ENCODE measurements around the gene ARHGEF1. TPM values are rescaled to one million over a fixed set of nuclear protein-coding genes. Genes with fewer than 3 reads are reported as not detected.
A peak's percentile ranks its signal among the peaks of the same experiment; 100 is the strongest.

Gene ARHGEF1
- total RNA-seq, 3 donors from 2014 or later (not counting 1 experiment from before 2014, with no cell fraction given): 1,177 to 1,409 (median 1,354) TPM

DNA sequence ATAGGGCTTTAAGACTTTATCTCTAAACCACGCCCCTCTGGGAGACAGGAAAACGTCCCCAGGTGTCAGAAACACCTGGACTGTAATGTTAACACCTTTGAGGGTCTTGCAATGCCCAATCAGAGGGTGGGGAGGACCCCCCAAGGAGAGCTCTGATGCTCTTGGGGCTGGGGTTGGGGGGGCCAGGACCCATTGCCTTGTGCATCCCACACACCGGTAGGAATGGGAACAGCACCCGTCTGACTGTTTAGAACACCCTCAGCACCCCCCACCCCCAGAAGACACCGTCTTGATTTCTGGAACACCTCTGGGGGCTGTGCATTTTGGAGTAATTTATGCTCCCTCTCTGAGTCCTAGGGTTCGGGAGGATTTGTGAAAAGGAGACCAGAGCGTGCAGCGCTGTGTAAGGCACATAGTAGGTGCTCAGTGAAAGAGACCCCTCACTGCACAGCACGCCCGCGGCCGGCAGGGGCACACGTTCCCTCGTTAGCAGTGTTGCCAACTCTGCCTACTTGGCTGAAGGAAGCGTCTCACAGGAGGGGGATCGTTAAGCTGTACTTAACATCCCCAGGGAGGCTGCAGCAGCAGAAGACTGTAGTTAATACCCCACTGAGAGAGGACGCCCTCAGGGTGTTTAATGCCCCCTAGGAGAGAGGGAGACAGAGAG, 48.1 kb downstream of the ARHGEF1 start:
- Mint-ChIP-seq H3K4me3 (no peak overlapping the region), H3K27ac (no peak overlapping the region), H3K27me3 (ENCODE audit: low read depth in 2 of 2) (peaks cover 12 to 18% of the 10 kb centered on the region in 2 donors), H3K36me3 (no peaks in the 10 kb centered on the region), H3K9me3 (no peaks in the 10 kb centered on the region), H3K4me1 (peaks cover 41 to 58% of the 10 kb centered on the region in 2 donors)
- ATAC-seq: no peak
- Histone ChIP-seq H3K9me3 (ENCODE audit: control insufficient read depth, insufficient read depth, low read length) (no peaks in the 10 kb centered on the region), H3K27ac (ENCODE audit: low read length) (no peak overlapping the region), H3K36me3 (ENCODE audit: control insufficient read depth, insufficient read depth, low read length) (no peaks in the 10 kb centered on the region), H3K27me3 (ENCODE audit: control insufficient read depth, insufficient read depth, low read length) (peaks cover 33% of the 10 kb centered on the region), H3K4me1 (ENCODE audit: control insufficient read depth, insufficient read depth, low read length) (peaks cover 62% of the 10 kb centered on the region), H3K4me3 (ENCODE audit: low read length) (no peak overlapping the region)
- DNase-seq: no peak
- 21% methylated on average over 16 of the region's 17 CpGs for WGBS (ENCODE audit: insufficient coverage)
- TF ChIP-seq, protein P1, sequence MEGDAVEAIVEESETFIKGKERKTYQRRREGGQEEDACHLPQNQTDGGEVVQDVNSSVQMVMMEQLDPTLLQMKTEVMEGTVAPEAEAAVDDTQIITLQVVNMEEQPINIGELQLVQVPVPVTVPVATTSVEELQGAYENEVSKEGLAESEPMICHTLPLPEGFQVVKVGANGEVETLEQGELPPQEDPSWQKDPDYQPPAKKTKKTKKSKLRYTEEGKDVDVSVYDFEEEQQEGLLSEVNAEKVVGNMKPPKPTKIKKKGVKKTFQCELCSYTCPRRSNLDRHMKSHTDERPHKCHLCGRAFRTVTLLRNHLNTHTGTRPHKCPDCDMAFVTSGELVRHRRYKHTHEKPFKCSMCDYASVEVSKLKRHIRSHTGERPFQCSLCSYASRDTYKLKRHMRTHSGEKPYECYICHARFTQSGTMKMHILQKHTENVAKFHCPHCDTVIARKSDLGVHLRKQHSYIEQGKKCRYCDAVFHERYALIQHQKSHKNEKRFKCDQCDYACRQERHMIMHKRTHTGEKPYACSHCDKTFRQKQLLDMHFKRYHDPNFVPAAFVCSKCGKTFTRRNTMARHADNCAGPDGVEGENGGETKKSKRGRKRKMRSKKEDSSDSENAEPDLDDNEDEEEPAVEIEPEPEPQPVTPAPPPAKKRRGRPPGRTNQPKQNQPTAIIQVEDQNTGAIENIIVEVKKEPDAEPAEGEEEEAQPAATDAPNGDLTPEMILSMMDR (IDR thresholded peaks at IDR 0.05): peak; percentile 25
- intact Hi-C loops (cut with micrococcal nuclease): no loop called here

DNA sequence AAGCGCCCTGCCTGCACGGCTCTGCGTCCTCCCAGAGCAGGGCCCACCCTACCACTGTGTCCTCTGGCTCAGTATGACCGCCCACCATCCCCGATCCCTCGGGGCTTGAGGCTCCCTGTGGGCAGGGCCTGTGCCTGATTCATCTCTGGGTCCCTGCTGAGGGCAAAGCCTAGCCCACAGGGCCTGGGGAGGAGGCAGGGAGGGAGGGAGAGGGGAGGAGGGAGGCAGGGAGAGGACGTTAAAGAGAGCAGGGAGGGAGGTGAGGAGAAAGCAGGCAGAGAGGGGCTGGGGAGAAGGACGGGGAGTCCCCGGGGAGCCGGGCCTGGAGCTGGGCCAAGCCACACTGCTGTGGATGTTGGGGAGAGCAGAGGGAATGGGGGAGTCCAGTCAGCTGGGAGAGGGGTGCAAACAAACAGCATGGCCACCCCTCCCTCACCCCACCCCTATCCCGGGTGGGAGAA, 49.3 kb downstream of the ARHGEF1 start:
- DNase-seq (no peak), ATAC-seq (no peak)
- Mint-ChIP-seq H3K27me3 (ENCODE audit: low read depth in 2 of 2) (peaks cover 12 to 25% of the 10 kb centered on the region in 2 donors), H3K4me3 (no peak overlapping the region), H3K9me3 (no peaks in the 10 kb centered on the region), H3K27ac (peak overlapping the region in 1 of 2 donors; percentile 90), H3K4me1 (peaks cover 48 to 70% of the 10 kb centered on the region in 2 donors), H3K36me3 (no peaks in the 10 kb centered on the region)
- 82% methylated on average over 10 of the region's 11 CpGs for WGBS (ENCODE audit: insufficient coverage)
- TF ChIP-seq, protein P1 (IDR thresholded peaks at IDR 0.05): no peak
- peaks cover 24% of the 10 kb centered on the region for H3K27me3 ChIP-seq (ENCODE audit: control insufficient read depth, insufficient read depth, low read length)
- H3K4me1 ChIP-seq (ENCODE audit: control insufficient read depth, insufficient read depth, low read length): peaks cover 71% of the 10 kb centered on the region
- intact Hi-C loops (cut with micrococcal nuclease): no loop called here
- H3K9me3 ChIP-seq (ENCODE audit: control insufficient read depth, insufficient read depth, low read length): no peaks in the 10 kb centered on the region
- no peaks in the 10 kb centered on the region for H3K36me3 ChIP-seq (ENCODE audit: control insufficient read depth, insufficient read depth, low read length)
- no peak overlapping the region for H3K27ac ChIP-seq (ENCODE audit: low read length)
- H3K4me3 ChIP-seq (ENCODE audit: low read length): no peak overlapping the region

DNA sequence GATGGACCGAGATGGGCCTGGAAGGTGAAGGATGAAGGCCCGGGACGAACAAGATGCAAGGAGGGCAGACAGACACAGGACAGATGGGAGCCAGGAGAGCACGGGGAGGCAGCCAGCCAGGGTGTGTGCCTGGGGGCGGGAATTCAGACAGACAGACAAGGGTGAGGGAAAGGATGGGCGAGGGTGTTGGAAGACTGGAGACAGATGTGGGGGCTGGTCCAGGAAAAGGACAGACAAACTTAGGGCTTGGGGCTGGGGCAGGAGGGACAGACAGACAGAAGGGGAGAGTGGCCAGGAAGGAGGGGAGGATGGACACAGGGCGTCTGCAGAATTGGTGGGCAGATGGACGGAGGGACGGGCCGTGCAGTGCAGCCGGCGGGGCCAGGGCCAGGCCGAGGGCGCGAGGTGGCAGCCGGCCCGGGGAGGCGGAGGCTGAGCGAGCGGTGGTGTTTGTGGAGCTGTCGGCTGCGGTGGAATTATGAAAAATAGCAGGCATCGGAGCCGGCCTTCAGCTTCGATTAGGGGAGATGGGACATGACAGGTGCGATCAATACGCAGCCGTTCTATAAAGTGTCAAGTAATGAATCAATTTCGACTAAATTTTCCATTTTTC, 49.8 kb downstream of the ARHGEF1 start:
- no peaks in the 10 kb centered on the region for H3K36me3 Mint-ChIP-seq
- Histone ChIP-seq H3K4me3 (ENCODE audit: low read length) (no peak overlapping the region), H3K27me3 (ENCODE audit: control insufficient read depth, insufficient read depth, low read length) (peaks cover 21% of the 10 kb centered on the region), H3K27ac (ENCODE audit: low read length) (no peak overlapping the region), H3K4me1 (ENCODE audit: control insufficient read depth, insufficient read depth, low read length) (peaks cover 65% of the 10 kb centered on the region), H3K36me3 (ENCODE audit: control insufficient read depth, insufficient read depth, low read length) (no peaks in the 10 kb centered on the region), H3K9me3 (ENCODE audit: control insufficient read depth, insufficient read depth, low read length) (no peaks in the 10 kb centered on the region)
- TF ChIP-seq, protein P1 (IDR thresholded peaks at IDR 0.05): no peak
- intact Hi-C loops (cut with micrococcal nuclease): no loop called here
- peaks cover 12 to 29% of the 10 kb centered on the region in 2 donors for H3K27me3 Mint-ChIP-seq (ENCODE audit: low read depth in 2 of 2)
- whole genome bisulfite sequencing (ENCODE audit: insufficient coverage): 94% methylated on average over 28 of the region's 29 CpGs
- H3K27ac Mint-ChIP-seq: peak overlapping the region; percentile 69 to 90
- ATAC-seq (no peak), DNase-seq (no peak)
- H3K4me3 Mint-ChIP-seq: no peak overlapping the region
- peaks cover 48 to 74% of the 10 kb centered on the region in 2 donors for H3K4me1 Mint-ChIP-seq
- no peaks in the 10 kb centered on the region for H3K9me3 Mint-ChIP-seq

Measured in natural killer cell (primary cell).